GM19468 (cell line): ENCODE data around the gene PPM1M.
A peak's percentile ranks its signal among the peaks of the same experiment; 100 is the strongest.

Source experiments
- ATAC-seq: cut with Tn5 transposase; IDR thresholded peaks from one replicate; pipeline ENCODE4 v1.9.1; 2021; ENCODE audit warnings: mild to moderate bottlenecking, moderate library complexity, moderate number of reproducible peaks; ENCODE audit not compliant: unreplicated experiment; ENCODE audit errors: extremely low read depth

The PPM1M gene

GRCh38 chr3:52243791-52244628, 1.5 kb upstream of the PPM1M start:
- ATAC-seq = no peak

- ATAC-seq = no peak
These were observed 683 bp downstream of the PPM1M start for GRCh38 chr3:52246264-52246620.

GRCh38 chr3:52246728-52247408, 1.3 kb downstream of the PPM1M start:
- ATAC-seq = no peak

GRCh38 chr3:52247409-52248164, 2.0 kb downstream of the PPM1M start:
- ATAC-seq = no peak

GRCh38 chr3:52248165-52248541, 2.6 kb downstream of the PPM1M start:
- no peak for ATAC-seq

- ATAC-seq = no peak
These were observed 3.4 kb downstream of the PPM1M start for GRCh38 chr3:52248816-52249547.

- no peak for ATAC-seq
These were observed 4.1 kb downstream of the PPM1M start for GRCh38 chr3:52249683-52250082.

GRCh38 chr3:52250122-52250521, 4.6 kb downstream of the PPM1M start:
- ATAC-seq = no peak

- ATAC-seq = peak; percentile 79
These were observed 8.1 kb downstream of the PPM1M start for GRCh38 chr3:52253314-52254304.

- no peak for ATAC-seq
These were observed 9.0 kb downstream of the PPM1M start for GRCh38 chr3:52254608-52255007.

- ATAC-seq = no peak
These were observed 10.6 kb downstream of the PPM1M start for GRCh38 chr3:52256159-52256558.

GRCh38 chr3:52256622-52257021, 11.1 kb downstream of the PPM1M start:
- no peak for ATAC-seq

- ATAC-seq = no peak
These were observed 12.4 kb downstream of the PPM1M start for GRCh38 chr3:52257911-52258310.

- ATAC-seq = no peak
These were observed 13.5 kb downstream of the PPM1M start for GRCh38 chr3:52259035-52259434.

- ATAC-seq = no peak
These were observed 13.9 kb downstream of the PPM1M start for GRCh38 chr3:52259448-52259847.

- ATAC-seq = no peak
These were observed 16.9 kb downstream of the PPM1M start for GRCh38 chr3:52262447-52262846.

GRCh38 chr3:52265387-52265786, 19.8 kb downstream of the PPM1M start:
- no peak for ATAC-seq

- ATAC-seq = no peak
These were observed 22.5 kb downstream of the PPM1M start for GRCh38 chr3:52268036-52268435.

GRCh38 chr3:52269776-52270175, 24.2 kb downstream of the PPM1M start:
- ATAC-seq = no peak
